ENCODE data around the gene NR2C2. TPM values are rescaled to one million over a fixed set of nuclear protein-coding genes. Genes with fewer than 3 reads are reported as not detected.

The NR2C2 gene
- polyA plus RNA-seq, 1 donor (not counting 4 experiments of a cell fraction or from before 2014, with no cell fraction given), result 9.4 TPM

- Histone ChIP-seq H3K4me1 (ENCODE audit: control insufficient read depth, extremely low read depth, insufficient read depth, low read length) (no peaks in the 10 kb centered on the region), H3K9me1 (ENCODE audit: control insufficient read depth, extremely low read depth, insufficient read depth, low read length) (no peaks in the 10 kb centered on the region), H4K20me1 (ENCODE audit: control insufficient read depth, extremely low read depth, insufficient read depth, low read length) (no peaks in the 10 kb centered on the region), H3K4me2 (ENCODE audit: control insufficient read depth, extremely low read depth, insufficient read depth, low read depth, low read length) (no peak overlapping the region), H3K27me3 (ENCODE audit: control insufficient read depth, extremely low read depth, insufficient read depth, low read length) (peaks cover 47% of the 10 kb centered on the region), H3K4me3 (ENCODE audit: control insufficient read depth in 2 of 3, extremely low read depth in 1 of 3, insufficient read depth in 2 of 3, low read depth in 1 of 3, low read length in 3 of 3) (no peak overlapping the region), H3K79me2 (ENCODE audit: control insufficient read depth, insufficient read depth, low read length) (no peaks in the 10 kb centered on the region), H3K27ac (ENCODE audit: control insufficient read depth, insufficient read depth, low read length) (no peak overlapping the region), H2AFZ (ENCODE audit: control insufficient read depth, low read length) (no peak overlapping the region), H3K9me3 (ENCODE audit: control insufficient read depth, low read depth, low read length) (no peaks in the 10 kb centered on the region), H3K36me3 (ENCODE audit: control insufficient read depth in 2 of 2, extremely low read depth in 1 of 2, insufficient read depth in 2 of 2, low read length in 2 of 2) (no peaks in the 10 kb centered on the region), H3K9ac (ENCODE audit: control insufficient read depth, extremely low read depth, insufficient read depth, low read length) (no peak overlapping the region)
- DNase-seq (ENCODE audit: low read depth, low spot score), result no peak
- TF ChIP-seq CTCF (optimal IDR thresholded peaks at IDR 0.05 in 1 of 3, IDR thresholded peaks at IDR 0.05 in 1 of 3, conservative IDR thresholded peaks at IDR 0.05 in 1 of 3; ENCODE audit: extremely low read depth in 1 of 3, insufficient read depth in 2 of 3, low read length in 3 of 3), result no peak
- no peak for TF ChIP-seq EZH2 (IDR thresholded peaks at IDR 0.05; ENCODE audit: low read length)
- FAIRE-seq, result no peak
- dilution Hi-C loops (cut with MboI; ENCODE audit: extremely low pct_ligation_motif_present, low sequenced_read_pairs), result no loop called here
Measured at GRCh38 chr3:14914779-14915117, 32.6 kb upstream of the NR2C2 start.

GRCh38 chr3:14915636-14916222, 31.7 kb upstream of the NR2C2 start:
- dilution Hi-C loops (cut with MboI; ENCODE audit: extremely low pct_ligation_motif_present, low sequenced_read_pairs), result no loop called here

More at GRCh38 chr3:14915636-14916222, 31.7 kb upstream of the NR2C2 start:
- H3K79me2 ChIP-seq (ENCODE audit: control insufficient read depth, insufficient read depth, low read length), result no peaks in the 10 kb centered on the region
- H4K20me1 ChIP-seq (ENCODE audit: control insufficient read depth, extremely low read depth, insufficient read depth, low read length), result no peaks in the 10 kb centered on the region
- H3K9me1 ChIP-seq (ENCODE audit: control insufficient read depth, extremely low read depth, insufficient read depth, low read length), result no peaks in the 10 kb centered on the region
- no peak overlapping the region for H3K4me3 ChIP-seq (ENCODE audit: control insufficient read depth in 2 of 3, extremely low read depth in 1 of 3, insufficient read depth in 2 of 3, low read depth in 1 of 3, low read length in 3 of 3)
- no peaks in the 10 kb centered on the region for H3K36me3 ChIP-seq (ENCODE audit: control insufficient read depth in 2 of 2, extremely low read depth in 1 of 2, insufficient read depth in 2 of 2, low read length in 2 of 2)
- H3K4me2 ChIP-seq (ENCODE audit: control insufficient read depth, extremely low read depth, insufficient read depth, low read depth, low read length), result no peak overlapping the region
- no peak for FAIRE-seq
- no peak overlapping the region for H2AFZ ChIP-seq (ENCODE audit: control insufficient read depth, low read length)
- H3K27me3 ChIP-seq (ENCODE audit: control insufficient read depth, extremely low read depth, insufficient read depth, low read length), result peaks cover 41% of the 10 kb centered on the region
- no peak overlapping the region for H3K9ac ChIP-seq (ENCODE audit: control insufficient read depth, extremely low read depth, insufficient read depth, low read length)
- H3K4me1 ChIP-seq (ENCODE audit: control insufficient read depth, extremely low read depth, insufficient read depth, low read length), result no peaks in the 10 kb centered on the region
- TF ChIP-seq EZH2 (IDR thresholded peaks at IDR 0.05; ENCODE audit: low read length), result no peak
- peak in 2 of 3 experiments; percentile 30 to 60 for TF ChIP-seq CTCF (optimal IDR thresholded peaks at IDR 0.05 in 1 of 3, IDR thresholded peaks at IDR 0.05 in 1 of 3, conservative IDR thresholded peaks at IDR 0.05 in 1 of 3; ENCODE audit: extremely low read depth in 1 of 3, insufficient read depth in 2 of 3, low read length in 3 of 3)
- H3K27ac ChIP-seq (ENCODE audit: control insufficient read depth, insufficient read depth, low read length), result no peak overlapping the region
- no peaks in the 10 kb centered on the region for H3K9me3 ChIP-seq (ENCODE audit: control insufficient read depth, low read depth, low read length)
- no peak for DNase-seq (ENCODE audit: low read depth, low spot score)

Data from keratinocyte (primary cell).